ENCODE data around the gene SLCO2B1.

Gene SLCO2B1

DNA sequence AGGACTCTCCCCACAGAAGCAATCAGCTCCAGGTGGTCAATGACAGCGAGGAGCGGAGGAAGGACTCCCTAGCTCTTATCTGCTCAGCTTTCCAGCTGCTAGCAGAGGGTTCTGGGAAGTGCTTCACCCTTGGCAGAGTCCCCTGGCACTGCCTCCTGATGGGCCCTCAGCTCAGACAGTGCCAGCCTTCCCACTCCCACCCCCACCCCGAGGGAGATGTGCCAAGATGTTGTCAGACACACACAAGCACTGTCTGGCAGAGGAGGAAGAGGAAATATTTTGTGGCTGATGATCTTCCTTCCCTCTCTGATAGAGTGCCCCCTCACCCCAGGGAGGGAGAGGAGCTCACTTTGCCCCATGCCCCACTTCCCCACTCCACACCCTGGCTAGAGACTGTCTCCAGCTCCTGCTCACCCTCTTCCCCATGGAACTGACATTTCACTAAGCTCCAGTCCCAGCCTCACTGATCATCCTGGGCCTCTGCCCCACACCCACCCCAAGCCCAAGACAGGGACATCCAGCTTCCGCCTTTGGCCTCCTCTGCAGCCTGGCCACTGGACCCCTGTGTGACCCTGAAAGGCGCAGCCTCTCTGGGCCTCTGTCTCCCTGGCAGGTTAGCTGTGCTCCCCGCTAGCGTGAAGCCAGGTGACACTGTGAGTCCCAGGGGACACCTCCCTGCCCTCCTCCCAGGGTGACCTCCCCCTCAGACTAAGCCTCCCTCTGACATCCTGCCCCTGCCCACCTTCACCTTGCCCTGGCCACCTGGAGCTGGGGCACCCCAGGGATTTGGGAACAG lies 44.5 kb downstream of the SLCO2B1 start:
- DNase-seq, result no peak

DNA sequence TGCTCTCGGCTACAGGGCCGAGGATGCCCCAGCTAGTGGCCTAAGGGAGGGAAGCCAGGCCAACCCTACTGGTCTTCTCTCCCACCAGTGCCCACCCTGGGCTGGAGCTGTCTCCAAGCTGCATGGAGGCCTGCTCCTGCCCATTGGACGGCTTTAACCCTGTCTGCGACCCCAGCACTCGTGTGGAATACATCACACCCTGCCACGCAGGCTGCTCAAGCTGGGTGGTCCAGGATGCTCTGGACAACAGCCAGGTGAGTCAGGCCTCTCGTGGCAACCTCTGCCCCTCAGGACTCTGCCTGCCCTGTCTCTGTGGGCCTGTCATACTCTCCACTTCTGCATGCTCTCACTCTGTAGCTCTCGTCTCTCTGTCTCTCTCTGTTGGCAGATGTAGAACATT lies 45.5 kb downstream of the SLCO2B1 start:
- no peak for DNase-seq

DNA sequence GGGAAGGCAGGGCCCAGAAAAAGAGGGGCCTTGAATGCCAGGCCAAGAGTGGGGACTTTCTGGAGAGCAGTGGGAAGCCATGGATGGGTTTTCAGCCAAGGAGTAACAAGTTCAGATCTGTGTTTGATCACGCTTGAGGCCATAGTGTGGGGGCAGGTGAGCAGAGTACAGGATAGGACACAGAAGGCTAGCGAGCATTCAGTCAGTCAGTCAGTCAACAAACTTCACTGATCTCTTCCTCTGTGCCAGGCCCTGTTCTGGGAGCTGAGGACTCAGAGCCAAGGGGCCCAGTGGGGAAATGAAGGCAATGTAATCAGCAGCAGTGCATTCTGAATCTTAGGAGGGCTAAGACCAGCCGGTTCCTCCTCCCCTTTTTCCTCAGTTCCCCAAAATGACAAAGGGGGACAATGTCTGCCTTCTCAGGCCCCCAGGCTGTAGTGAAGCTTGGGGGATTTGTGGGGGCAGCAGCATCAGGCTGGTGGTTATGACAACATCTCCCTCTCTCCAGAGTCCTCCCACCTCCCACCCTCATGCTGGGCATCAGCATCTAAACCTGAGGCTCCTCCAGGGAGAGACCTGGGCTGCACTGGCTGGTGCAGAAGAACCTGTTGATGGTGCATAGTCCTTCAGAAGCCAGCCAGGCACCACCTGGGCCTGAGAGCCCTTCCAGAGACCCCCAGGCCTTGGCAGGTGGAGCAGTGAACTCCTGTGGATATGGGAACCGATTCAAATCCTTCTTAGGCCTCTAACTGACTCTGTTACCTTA lies 46.8 kb downstream of the SLCO2B1 start:
- DNase-seq, result no peak

DNA sequence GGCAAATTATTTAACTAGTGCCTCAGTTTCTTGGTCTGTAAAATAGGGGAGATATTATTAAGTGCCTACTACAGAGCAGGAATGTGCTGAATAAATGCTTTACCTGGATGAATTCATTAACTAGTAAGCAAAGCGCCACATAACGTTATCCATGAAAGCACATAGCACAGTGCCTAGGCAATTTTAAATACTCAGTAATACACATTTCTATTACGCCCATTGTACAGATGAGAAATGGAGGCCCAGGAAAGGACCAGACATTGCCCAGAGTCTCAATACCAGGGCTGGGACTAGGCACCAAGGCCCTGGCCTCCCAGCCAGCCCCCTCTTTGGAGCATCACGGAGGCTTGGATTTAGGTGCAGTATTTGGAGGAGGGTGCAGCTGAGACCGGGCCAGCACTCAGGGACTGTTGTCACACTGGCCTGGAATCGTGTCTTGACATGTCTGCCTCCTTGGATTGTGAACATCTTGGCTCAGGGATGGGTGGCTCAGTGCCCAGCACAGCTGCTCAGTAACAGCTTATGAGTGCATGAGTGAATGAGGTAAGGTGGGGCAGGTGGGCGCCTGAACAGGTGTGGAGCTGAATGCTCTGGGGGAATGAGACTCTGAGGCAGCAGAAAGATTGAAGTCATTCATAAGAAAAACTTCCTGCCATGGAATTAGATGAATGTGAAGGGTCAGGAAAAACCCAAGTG lies 47.5 kb downstream of the SLCO2B1 start:
- no peak for DNase-seq

DNA sequence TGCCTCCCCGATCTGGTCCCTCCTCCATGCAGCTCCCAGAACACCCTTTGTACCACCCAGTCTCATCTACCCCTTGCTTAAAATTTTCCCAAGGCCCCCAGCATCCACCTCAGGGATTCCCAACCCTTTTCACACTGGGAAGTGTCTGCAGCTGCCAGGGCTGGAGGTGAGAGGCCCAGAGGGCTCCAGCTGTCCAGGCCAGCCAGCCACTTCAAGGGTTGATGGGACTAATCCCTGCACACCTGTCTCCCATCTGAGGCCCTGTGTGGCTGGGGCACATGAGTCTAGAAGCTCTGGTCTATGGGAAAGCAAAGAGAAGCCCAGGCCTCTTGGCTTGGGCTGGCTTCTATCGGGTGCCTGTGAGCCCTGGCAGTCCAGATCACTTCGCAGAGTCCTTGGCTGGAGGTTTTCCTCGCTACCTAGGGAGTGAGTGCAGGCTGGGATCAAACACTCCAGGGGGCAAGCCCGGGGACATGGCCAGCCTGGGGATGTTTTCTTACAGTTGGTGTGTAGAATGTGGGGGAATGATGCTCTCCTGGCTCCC lies 48.6 kb downstream of the SLCO2B1 start:
- DNase-seq, result no peak

DNA sequence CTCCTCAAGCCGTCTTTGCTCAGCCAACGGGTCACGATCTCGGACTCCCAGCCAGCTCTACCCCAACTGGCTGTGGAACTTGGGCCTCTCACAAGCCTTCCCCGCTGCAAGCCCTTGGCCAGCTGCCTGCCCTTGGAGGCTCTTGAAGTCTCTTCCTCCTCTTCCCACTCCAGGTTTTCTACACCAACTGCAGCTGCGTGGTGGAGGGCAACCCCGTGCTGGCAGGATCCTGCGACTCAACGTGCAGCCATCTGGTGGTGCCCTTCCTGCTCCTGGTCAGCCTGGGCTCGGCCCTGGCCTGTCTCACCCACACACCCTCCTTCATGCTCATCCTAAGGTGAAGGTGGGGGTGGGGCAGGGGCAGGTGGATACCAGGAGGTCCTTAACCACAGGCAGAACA lies 49.1 kb downstream of the SLCO2B1 start:
- DNase-seq, result no peak

DNA sequence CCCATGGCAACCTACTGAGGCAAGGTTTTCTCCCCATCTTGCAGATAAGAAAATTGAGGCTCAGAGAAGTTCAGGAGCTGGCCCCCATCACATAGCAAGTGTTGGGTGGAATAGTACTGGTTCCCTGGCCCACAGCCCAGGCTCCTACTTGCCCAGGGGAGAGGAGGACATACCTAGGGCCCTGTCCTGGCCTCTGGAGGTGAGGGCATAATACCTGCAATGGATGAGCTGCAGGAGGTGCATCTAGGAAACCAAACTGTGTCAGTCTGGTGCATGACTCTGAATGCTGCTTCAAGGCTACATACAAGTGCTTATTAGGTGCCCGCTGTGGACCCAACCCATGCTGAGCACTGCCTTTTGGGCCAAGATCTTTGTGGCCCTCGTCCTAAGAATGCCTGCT lies 49.6 kb downstream of the SLCO2B1 start:
- no peak for DNase-seq

DNA sequence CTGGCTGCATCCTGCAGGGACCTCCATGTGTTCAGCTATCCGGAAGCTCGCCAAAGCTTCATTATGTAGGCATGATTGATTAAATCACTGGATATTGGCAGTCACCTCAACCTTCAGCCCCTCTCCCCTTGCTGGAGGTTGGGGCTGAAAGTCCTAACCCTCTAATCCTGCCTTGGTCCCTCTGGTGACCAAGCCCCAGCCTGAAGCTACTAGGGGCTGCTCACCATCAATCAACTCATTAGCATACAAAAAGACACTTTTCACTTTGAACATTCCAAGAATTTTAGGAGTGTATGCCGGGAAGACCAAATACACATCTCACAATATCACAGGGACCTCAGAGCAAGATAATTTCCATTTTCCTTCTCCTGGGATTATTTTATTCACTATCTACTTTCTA lies 50.9 kb downstream of the SLCO2B1 start:
- DNase-seq, result no peak

DNA sequence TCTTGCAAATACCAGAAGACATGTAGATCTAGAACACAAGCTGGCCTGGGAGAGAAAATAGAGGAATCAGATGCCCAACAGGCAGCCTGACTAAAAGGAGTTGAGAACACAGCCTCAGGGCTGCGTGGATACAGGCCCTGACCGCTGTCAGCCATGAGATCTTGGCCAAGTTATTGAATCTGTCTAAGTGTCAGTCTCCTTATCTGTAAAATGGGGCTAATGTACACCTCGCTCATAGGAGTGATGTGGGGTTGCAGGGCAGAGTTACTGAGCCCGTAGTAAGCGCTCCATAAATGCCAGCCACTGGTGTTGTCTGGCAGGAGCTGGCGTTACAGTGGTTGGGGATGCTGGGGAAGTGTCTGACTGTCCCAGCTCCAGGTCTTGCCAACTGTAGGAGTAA lies 51.3 kb downstream of the SLCO2B1 start:
- DNase-seq, result no peak

DNA sequence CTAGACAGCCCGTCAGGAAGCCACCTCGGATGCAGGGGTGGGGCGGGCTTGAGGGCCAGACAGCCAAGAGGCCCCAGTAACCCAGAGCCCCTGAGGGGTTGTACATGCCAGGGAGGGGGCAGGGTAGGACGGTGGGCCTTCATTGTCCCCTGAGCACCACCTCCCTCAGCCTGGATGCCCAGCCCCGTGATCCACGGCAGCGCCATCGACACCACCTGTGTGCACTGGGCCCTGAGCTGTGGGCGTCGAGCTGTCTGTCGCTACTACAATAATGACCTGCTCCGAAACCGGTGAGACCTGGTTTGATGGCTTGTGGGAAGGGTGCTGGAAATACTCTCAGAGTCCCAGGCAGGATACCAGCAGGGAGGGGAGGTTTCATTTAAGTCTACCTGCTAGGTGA lies 52.2 kb downstream of the SLCO2B1 start:
- DNase-seq, result no peak

DNA sequence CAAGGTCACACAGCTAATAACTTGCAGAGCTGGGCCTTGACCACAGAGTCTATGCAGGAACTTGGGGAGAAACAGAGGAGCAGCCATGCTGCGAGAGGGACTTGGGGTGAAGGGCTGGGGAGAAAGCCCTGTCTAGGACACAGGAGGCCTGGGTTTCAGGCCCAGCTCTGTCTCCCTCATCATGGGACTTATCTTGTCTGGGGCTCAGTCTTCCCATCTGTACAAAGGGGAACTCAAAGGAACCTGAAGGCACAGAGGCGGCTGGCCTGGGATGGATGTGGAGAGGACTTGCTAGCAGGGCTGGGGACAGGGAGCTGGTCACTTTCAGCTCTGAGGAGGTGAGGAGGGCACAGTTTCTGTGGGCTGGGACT lies 52.7 kb downstream of the SLCO2B1 start:
- no peak for DNase-seq

DNA sequence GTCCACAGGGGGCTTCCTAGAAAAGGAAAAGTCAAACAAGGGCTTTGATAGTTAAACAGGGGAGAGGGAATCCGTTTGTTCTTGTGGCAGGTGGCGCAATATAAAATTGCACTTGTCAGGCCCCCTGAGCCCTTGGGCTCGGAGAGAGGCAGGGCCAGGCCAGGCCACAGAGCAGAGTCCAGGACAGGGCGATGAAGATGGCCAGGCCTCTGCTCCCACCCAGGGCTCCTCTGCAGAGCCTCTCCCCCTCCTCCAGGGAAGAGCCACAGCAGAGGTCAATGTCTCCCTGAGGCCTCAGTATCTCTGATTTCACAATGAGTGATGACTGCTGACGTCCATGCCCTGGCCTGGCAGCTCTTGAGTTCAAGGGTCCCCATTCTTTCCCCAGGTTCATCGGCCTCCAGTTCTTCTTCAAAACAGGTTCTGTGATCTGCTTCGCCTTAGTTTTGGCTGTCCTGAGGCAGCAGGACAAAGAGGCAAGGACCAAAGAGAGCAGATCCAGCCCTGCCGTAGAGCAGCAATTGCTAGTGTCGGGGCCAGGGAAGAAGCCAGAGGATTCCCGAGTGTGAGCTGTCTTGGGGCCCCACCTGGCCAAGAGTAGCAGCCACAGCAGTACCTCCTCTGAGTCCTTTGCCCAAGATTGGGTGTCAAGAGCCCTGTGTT lies 53.2 kb downstream of the SLCO2B1 start:
- no peak for DNase-seq

DNA sequence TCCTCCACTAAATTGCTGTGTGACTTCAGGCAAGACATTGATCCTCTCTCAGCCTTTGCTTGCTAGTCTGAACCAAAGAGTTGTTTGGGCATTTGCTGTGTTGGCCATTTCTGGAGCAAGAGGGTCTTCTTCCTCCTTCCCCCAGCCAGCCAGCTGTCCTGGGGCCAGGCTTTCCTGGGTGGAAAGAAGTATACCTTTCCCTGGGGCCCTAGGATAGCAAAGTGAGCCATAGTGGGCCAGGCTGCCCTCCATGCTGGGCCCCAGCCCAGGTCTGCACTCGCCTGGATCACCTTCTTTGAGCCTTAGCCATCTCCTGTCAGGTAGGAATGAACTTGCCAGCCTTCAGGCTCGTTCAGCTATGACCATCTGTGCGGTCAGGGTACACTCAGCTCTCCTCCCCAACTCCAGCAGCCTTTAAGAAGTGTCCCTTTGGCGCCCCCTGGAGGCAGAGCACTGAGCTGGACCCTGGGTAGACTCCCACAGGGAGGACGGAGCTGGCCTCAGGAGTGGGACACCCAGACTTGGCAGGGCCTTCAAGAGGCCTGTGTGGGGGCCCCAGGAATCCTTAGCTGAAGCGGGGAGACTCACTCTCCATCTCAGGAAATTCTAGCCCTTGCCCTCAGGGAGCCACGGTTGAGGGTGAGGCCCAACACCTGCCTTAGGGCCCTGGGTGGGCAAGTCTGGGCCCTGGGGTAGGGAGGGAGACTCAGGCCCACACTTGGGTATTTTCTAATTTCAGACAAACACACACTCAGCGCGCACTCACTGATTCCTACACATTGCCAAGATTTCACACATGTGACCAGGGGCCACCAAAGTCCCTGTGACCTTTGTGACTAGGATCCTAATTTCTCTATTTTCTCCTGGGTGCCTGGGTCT lies 54.0 kb downstream of the SLCO2B1 start:
- DNase-seq, result peak; percentile 67

DNA sequence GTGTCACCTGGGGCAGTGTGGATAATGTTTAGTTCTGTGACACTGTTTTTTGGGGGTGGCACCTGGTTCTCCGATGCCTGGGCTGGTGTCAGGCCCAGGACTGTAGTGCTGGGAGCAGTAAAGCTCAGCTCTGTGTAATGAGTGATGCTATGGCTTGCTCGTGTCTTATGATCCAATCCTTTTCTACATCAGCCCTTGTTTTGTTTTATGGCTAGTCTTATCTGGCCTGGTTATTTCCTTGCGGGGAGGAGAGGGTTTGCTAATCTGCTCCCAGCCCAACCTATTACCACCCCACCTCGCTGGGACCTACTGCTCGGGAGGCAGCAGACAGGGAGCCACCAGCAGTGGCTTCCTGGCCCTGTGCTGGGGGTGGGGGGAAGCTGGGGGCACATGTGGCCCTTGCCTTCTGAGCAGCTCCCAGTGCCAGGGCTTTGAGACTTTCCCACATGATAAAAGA lies 54.7 kb downstream of the SLCO2B1 start:
- DNase-seq, result no peak

DNA sequence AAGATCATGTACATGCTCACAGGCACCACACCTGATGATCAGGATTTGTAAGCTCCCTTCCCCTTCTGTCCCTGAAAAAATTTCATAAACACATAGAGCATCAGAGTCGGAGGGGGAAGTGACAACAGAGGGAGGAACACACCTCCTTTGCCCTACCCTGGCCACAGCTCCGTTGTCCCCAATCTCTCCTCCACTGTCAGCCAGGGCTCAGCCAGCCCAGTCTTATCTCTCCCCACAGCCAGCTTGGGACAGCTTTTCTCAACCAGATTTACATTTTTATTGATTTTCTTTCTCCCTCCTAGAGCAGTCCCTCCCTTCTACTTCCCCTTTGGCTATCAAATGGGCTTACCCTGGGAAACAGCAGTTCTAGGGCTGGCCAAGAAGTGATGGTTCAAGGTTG lies 57.5 kb downstream of the SLCO2B1 start:
- DNase-seq, result no peak

DNA sequence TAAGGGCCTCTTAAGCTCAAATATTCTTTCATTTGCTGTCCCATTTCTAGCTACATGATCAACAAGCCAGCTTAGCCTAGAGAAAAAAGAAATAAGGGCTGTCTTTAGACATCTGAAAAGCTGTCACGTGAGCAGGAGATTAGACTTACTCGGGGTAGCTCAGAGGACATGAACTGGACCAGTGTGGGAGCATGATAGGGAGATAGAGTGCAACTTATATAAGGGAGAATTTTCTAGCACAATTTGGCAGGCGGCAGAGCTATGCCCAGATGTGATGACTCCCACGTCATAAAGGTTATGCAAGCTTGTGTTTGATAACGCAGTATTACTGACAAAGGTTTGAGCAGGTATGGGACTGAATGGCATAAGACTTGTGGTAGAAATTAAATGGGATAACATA lies 61.5 kb downstream of the SLCO2B1 start:
- no peak for DNase-seq

DNA sequence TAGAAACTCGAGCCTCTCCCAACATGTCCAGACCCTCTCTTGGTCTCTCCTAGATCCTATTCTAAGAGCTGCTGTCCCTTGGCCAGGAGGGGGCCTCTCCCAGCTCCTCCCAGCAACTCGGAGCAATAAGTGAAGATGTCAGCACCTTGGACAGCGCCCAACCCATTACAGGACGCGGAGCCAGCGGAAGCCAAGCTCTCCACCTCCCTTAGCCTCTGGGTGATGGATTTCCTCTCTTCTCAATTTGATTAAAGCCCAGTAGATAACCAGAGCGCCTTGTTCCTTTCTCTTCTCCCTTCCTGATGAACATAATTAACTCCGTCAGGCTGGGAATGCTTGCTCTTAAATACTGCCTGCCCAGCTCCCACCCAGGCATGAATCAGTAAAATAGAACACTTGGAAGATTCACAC lies 63.5 kb downstream of the SLCO2B1 start:
- peak; percentile 48 for DNase-seq

DNA sequence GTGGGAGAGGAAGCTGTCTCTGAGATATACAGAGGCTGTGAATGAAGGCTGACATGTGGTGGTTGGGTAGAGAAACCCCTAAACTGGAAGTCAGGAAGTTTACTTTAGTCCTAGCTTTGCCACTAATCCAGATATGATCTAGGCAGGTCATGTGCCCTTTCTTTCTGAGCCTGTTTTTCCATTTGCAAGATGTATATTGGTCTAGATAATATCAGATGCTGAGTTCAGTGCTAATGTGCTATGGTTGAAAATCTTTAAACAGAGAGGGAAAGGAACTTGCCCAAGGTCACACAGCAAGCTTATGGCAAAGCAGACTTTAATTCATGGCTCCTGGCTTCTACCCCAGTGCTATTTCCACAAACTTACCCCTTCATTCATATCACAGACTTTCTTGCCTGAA lies 63.9 kb downstream of the SLCO2B1 start:
- DNase-seq, result no peak

DNA sequence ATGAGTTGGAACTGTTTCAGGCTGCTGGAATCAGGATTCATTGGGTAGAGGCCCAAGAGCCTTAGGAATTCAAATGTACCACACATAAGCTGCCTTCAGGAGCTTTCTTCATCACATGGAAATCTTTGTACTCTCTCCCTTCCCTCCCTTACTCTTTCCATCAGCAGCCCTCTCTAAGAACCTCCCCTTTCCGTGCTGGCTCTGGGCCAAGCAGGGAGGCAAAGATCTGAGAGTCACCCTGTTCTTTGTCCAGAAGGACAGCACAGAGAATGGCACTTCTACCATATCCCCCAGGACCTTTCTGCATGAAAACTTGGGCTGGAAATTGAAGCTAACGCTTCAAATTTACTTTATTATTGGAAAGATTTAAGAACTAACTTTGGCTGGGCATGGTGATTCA lies 69.0 kb downstream of the SLCO2B1 start:
- DNase-seq, result no peak

DNA sequence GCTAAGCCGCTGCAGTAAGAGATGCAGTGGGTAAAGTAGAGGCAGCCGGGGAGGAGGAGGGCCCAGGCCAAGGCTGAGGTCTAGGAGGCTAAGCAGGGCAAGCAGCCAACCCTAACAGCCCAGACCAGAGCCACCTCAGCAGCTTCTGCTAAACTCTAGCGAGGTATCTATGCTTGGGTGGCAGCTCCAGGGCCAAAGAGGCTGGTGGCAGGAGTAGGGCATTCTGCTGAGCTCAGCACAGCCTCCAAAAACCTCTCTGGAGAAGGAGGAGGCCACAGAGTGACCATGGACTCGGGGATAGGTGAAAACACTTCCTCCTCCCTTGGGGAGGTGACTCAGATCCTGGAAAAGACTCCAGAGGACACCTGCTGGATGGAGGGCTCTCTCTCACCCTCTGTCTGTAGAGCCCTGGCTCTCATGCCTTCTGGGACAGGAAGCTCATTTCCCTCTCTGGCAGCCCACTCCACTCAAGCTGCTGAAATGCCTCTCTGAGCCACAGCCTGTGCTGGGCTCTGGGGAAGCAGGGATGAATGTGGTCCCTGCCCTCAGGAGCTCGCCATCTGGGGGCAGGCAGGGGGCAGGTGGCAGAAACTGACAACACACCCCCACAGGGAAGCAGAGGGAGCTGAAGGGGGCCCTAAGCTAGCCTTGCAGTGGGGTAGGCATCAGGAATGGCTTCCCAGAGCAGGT lies 73.2 kb downstream of the SLCO2B1 start:
- DNase-seq, result no peak

DNA sequence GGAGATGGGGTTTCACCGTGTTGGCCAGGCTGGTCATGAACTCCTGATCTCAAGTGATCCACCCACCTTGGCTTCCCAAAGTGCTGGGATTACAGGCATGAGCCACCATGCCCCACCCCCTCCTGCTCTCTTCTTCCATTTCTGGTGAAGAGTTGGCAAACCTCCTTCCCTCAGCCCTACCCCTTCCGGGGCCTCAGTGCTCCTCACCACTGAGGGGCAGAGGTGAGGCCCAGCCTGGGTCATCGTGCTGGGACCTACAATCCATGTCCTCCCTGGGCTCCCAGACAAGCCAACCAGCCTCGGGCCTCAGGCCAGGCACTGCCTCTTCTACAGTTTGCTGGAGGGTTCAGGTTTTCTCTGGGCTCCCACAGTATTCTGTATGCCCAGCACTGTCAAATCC lies 74.9 kb downstream of the SLCO2B1 start:
- DNase-seq, result no peak
